OCI-LY3 (cell line): ENCODE results near the gene KIAA1210.

ENCODE experiments used
- CTCF ChIP-seq: fragments of 200-600, 300-600 bp; sonication (generic); IDR thresholded peaks from 2 replicates; pipeline ENCODE4 v1.5.1; 2014; ENCODE audit warnings: antibody characterized with exemption, low read length, low read depth
- EZH2phosphoT487 ChIP-seq: fragments of 200-600 bp; shearing (Covaris generic); IDR thresholded peaks from 2 replicates; pipeline ENCODE4 v1.6.1; 2018; ENCODE audit warnings: antibody characterized with exemption, mixed run types, low read depth

GRCh38 chrX:119168104-119168503 lies 40.5 kb upstream of the KIAA1210 start:
- TF ChIP-seq CTCF (no peak), EZH2phosphoT487 (no peak)
